Stimulated activated CD8-positive, alpha-beta memory T cell treated with anti-CD3 and anti-CD28 coated beads, Interleukin-4, amount 100 ng/mL, for 4 hours (primary cell): ENCODE results near the gene TSC22D4.

Experiments used
- DNase-seq, 2 donors: peaks; one replicate each; pipeline ENCODE4 v3.0.0-alpha.2; 2020; ENCODE audit warnings: low read depth in 2 of 2, low spot score in 1 of 2

The TSC22D4 gene

GRCh38 chr7:100493476-100494264 lies 14.7 kb upstream of the TSC22D4 start:
- DNase-seq = no peak

GRCh38 chr7:100492738-100493475 lies 13.9 kb upstream of the TSC22D4 start:
- DNase-seq = no peak

- no peak for DNase-seq
These were observed 12.2 kb upstream of the TSC22D4 start for GRCh38 chr7:100491192-100491578.

- DNase-seq = no peak
These were observed 11.6 kb upstream of the TSC22D4 start for GRCh38 chr7:100490483-100491191.

- DNase-seq = no peak
These were observed 10.8 kb upstream of the TSC22D4 start for GRCh38 chr7:100489824-100490223.

GRCh38 chr7:100489121-100489520 lies 10.1 kb upstream of the TSC22D4 start:
- DNase-seq = no peak

- DNase-seq = no peak
These were observed 9.5 kb upstream of the TSC22D4 start for GRCh38 chr7:100488333-100489095.

GRCh38 chr7:100486753-100487446 lies 7.9 kb upstream of the TSC22D4 start:
- DNase-seq = no peak

- no peak for DNase-seq
These were observed 7.2 kb upstream of the TSC22D4 start for GRCh38 chr7:100486111-100486636.

- no peak for DNase-seq
These were observed 6.5 kb upstream of the TSC22D4 start for GRCh38 chr7:100485471-100485876.

GRCh38 chr7:100484673-100485045 lies 5.6 kb upstream of the TSC22D4 start:
- DNase-seq = no peak

GRCh38 chr7:100483722-100484672 lies 5.0 kb upstream of the TSC22D4 start, which contains the start of gene NYAP1:
Gene NYAP1 (plus strand): TSS chr7:100483927. CDS start chr7:100485312, 1,385 bp downstream.
- no peak for DNase-seq

- DNase-seq = peak; percentile 48 to 58
These were observed 4.2 kb upstream of the TSC22D4 start for GRCh38 chr7:100483090-100483721.

GRCh38 chr7:100482728-100483089 lies 3.7 kb upstream of the TSC22D4 start:
- no peak for DNase-seq

GRCh38 chr7:100481466-100481865 lies 2.5 kb upstream of the TSC22D4 start:
- DNase-seq = no peak

GRCh38 chr7:100477871-100478267 lies 1.1 kb downstream of the TSC22D4 start:
- DNase-seq = no peak

GRCh38 chr7:100476903-100477870 lies 1.8 kb downstream of the TSC22D4 start:
- no peak for DNase-seq
